ENCODE results near the gene SPAG5. TPM values are rescaled to one million over a fixed set of nuclear protein-coding genes. Genes with fewer than 3 reads are reported as not detected.

Gene SPAG5
- total and polyA plus RNA-seq, 9 of the 15 experiments (the other 6 are each of a cell fraction or from before 2014, with no cell fraction given), result 94.4 to 286 (median 151) TPM

- peak overlapping the region; percentile 90 for H3K4me2 ChIP-seq (ENCODE audit: insufficient read depth, low read length)
- H3K4me3 ChIP-seq, result peak overlapping the region; percentile 81
- ATAC-seq (peak; percentile 26), DNase-seq (ENCODE audit: extremely low read depth in 1 of 4, low spot score in 3 of 4) (no peak), FAIRE-seq (no peak)
- peaks cover 34% of the 10 kb centered on the region for H3K36me3 ChIP-seq (ENCODE audit: control insufficient read depth, insufficient read depth, low read length)
- peaks cover 8 to 16% of the 10 kb centered on the region in 2 experiments; a peak in 4 of 5 replicates for H3K4me1 ChIP-seq (replicated peaks in 1 of 2; ENCODE audit: control insufficient read depth in 2 of 2, insufficient read depth in 2 of 2, low read length in 2 of 2)
- intact Hi-C loops (cut with micrococcal nuclease), result loop anchor here (2.0 to 10.0 kb wide), 4 partner anchors 28 to 329 kb away; partner anchors contain the start of genes DHRS13, NEK8, PIGS and TLCD1
- WGBS (ENCODE audit: insufficient coverage, low coverage, missing lambda C conversion rate), result 2% methylated on average over 17 of the region's 17 CpGs
- no peaks in the 10 kb centered on the region for H3K27me3 ChIP-seq (ENCODE audit: control insufficient read depth in 2 of 2, insufficient read depth in 2 of 2, low read length in 2 of 2)
- TSS peak; percentile 77 for BruUV-seq (replicated peaks)
- peak overlapping the region; percentile 92 for H2AFZ ChIP-seq (ENCODE audit: low read depth, low read length)
- H3K9me1 ChIP-seq (ENCODE audit: control insufficient read depth, insufficient read depth, low read length), result no peaks in the 10 kb centered on the region
- no peaks in the 10 kb centered on the region for H4K20me1 ChIP-seq (replicated peaks; ENCODE audit: control insufficient read depth, insufficient read depth, low read length)
- POLR2A ChIA-PET, result interaction anchor here (0.7 to 15.9 kb wide), 13 partner anchors 10 to 353 kb away, joined by 3 to 274 read pairs (median 4); partner anchors contain the start of genes ALDOC, BLTP2, PHF12 and PIGS
- H3K9me3 ChIP-seq (replicated peaks; ENCODE audit: control insufficient read depth, insufficient read depth, low read depth, low read length), result no peaks in the 10 kb centered on the region
- in situ Hi-C loops (cut with MboI), result no loop called here
- H3K9ac ChIP-seq (ENCODE audit: insufficient read depth in 1 of 2, low read depth in 2 of 2, low read length in 2 of 2), result peak overlapping the region; percentile 97 to 98
- peak overlapping the region; percentile 88 for H3K27ac ChIP-seq (ENCODE audit: extremely low read depth, low read depth, low read length)
- peaks cover 26% of the 10 kb centered on the region for H3K79me2 ChIP-seq (ENCODE audit: control insufficient read depth, insufficient read depth, low read length)
- CTCF ChIA-PET (ENCODE audit: low intra/inter-chr PET ratio), result no interaction called here
- TF ChIP-seq CREB3 (tag; conservative IDR thresholded peaks at IDR 0.05; ENCODE audit: low read depth) (no peak), AFF1 (IDR thresholded peaks at IDR 0.05; ENCODE audit: low read depth in 1 of 2, partially characterized antibody in 2 of 2) (no peak), SLC30A9 (CRISPR knock-in tag; IDR thresholded peaks at IDR 0.05) (0 out of 2 replicates have a peak, but pooled peaks have one; percentile 37), RBM39 (optimal IDR thresholded peaks at IDR 0.05; ENCODE audit: low read depth, low read length) (peak; percentile 76), TCF7L2 (IDR thresholded peaks at IDR 0.05; ENCODE audit: low read depth, low read length) (no peak), ZFP1 (CRISPR knock-in tag; IDR thresholded peaks at IDR 0.05) (no peak), DNMT1 (IDR thresholded peaks at IDR 0.05) (0 out of 2 replicates have a peak, but pooled peaks have one; percentile 20), NCOA6 (IDR thresholded peaks at IDR 0.05) (no peak), ZNF609 (CRISPR knock-in tag; IDR thresholded peaks at IDR 0.05; ENCODE audit: borderline replicate concordance) (0 out of 2 replicates have a peak, but pooled peaks have one; percentile 36), SNRNP70 (optimal IDR thresholded peaks at IDR 0.05; ENCODE audit: low read depth, low read length) (peak; percentile 70), SRSF3 (IDR thresholded peaks at IDR 0.05; ENCODE audit: insufficient read depth, low read length) (0 out of 2 replicates have a peak, but pooled peaks have one; percentile 40)
These were observed 436 bp downstream of the SPAG5 start for GRCh38 chr17:28598389-28598788.

Data from K562 (cell line).